Lung (tissue), 12 donors: ENCODE measurements around the gene GLB1L3. TPM values are rescaled to one million over a fixed set of nuclear protein-coding genes. Genes with fewer than 3 reads are reported as not detected.

Experiments used
- ATAC-seq: fragments of 200-7000 bp; cut with Tn5 transposase; one replicate; pipeline ENCODE4 v1.9.1; 2020; ENCODE audit warnings: moderate number of reproducible peaks; ENCODE audit not compliant: insufficient read depth, low FRiP score
- DNase-seq, 3 donors: peaks; one replicate each; pipeline ENCODE4 v3.0.0-alpha.2; 2013 to 2017
- H3K27ac ChIP-seq, 2 donors: one replicate each; pipeline ENCODE4 v1.5.1; 2013; ENCODE audit warnings: mild to moderate bottlenecking in 2 of 2, moderate library complexity in 2 of 2, control low read depth in 1 of 2, inconsistent platforms in 1 of 2, low read depth in 1 of 2, low read length in 1 of 2
- H3K27me3 ChIP-seq, 3 donors: one replicate each; pipeline ENCODE4 v1.5.1; 2013; ENCODE audit warnings: low read length in 2 of 3; ENCODE audit not compliant: control insufficient read depth in 3 of 3, insufficient read depth in 3 of 3
- H3K36me3 ChIP-seq, 4 donors: one replicate each; pipeline ENCODE4 v1.5.1; 2013; ENCODE audit warnings: low read length in 4 of 4, mild to moderate bottlenecking in 1 of 4, moderate library complexity in 1 of 4; ENCODE audit not compliant: control insufficient read depth in 4 of 4, insufficient read depth in 4 of 4
- H3K4me1 ChIP-seq, 5 donors: one replicate each; pipeline ENCODE4 v1.5.1; 2013; ENCODE audit warnings: low read length in 5 of 5, mild to moderate bottlenecking in 2 of 5, moderate library complexity in 1 of 5; ENCODE audit not compliant: control insufficient read depth in 5 of 5, insufficient read depth in 5 of 5
- H3K4me3 ChIP-seq: one replicate; pipeline ENCODE4 v1.5.1; 2013; ENCODE audit warnings: mild to moderate bottlenecking, control low read depth, moderate library complexity
- H3K9ac ChIP-seq, 2 donors: one replicate each; pipeline ENCODE4 v1.5.1; 2013; ENCODE audit warnings: low read length in 2 of 2, control low read depth in 1 of 2; ENCODE audit not compliant: insufficient read depth in 1 of 2
- H3K9me3 ChIP-seq, 4 donors: one replicate each; pipeline ENCODE4 v1.5.1; 2013; ENCODE audit warnings: low read length in 3 of 4, mild to moderate bottlenecking in 1 of 4, moderate library complexity in 1 of 4; ENCODE audit not compliant: control insufficient read depth in 4 of 4, insufficient read depth in 3 of 4
- CTCF ChIP-seq: IDR thresholded peaks from 2 replicates; pipeline ENCODE4 v1.5.1; 2012; ENCODE audit warnings: mild to moderate bottlenecking; ENCODE audit errors: control extremely low read depth, extremely low read depth
- WGBS, 2 donors: extraction: QIAGEN DNeasy Blood & Tissue Kit; methylation state at CpG; one replicate each; pipeline ENCODE4 v1.1.7; 2013; 5-methylcytosine and 5-hydroxymethylcytosine counted together
- polyA plus RNA-seq, 2 donors: library from polyadenylated mRNA; stranded (reverse); fragments of 200-250 nt; gene quantifications; one replicate each; pipeline ENCODE4 v1.2.1, GENCODE V29; 2013
- total RNA-seq, 2 donors: library from RNA; depleted of rRNA in 1 of 2; stranded (reverse); fragments of >200 nt in 1 of 2; gene quantifications; one replicate each; pipeline ENCODE4 v1.2.1, GENCODE V29; 2014 to 2021
- donor health status: control.
- donor health status: control.
- donor health status: Bipolar disorder and iron deficiency.
- donor health status: healthy.
- donor health status: DM: yes; HTN: yes; CAD: no.

GLB1L3 gene
- total and polyA plus RNA-seq, 4 donors = 0.06 to 0.29 (median 0.18) TPM; not detected in 1

DNA sequence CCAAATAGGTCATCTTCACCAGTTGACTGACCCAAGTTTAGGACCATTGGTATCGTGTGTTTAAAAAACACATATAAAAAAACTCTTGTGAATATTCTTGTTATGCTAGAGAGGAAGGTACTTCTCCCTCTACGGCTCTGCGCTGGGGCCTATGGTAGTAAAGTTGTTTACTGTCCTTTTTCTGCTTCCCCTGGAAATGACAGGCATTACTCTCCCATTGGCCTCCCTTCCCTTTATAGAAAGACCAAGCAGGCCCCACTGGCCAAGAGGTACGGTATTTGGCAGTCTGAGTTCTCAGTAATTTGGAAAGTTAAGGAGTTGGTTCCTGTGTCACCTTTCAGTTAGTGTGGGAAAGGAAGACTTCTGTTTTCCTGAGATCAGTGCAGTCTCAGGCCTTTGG, 29.5 kb upstream of the GLB1L3 start:
- Histone ChIP-seq H3K27ac (no peak overlapping the region), H3K9ac (no peak overlapping the region), H3K4me1 (peaks cover 0 to under 1% (median 0%) of the 10 kb centered on the region in 5 donors), H3K27me3 (no peaks in the 10 kb centered on the region), H3K36me3 (peaks cover 24 to 66% (median 40%) of the 10 kb centered on the region in 4 donors), H3K4me3 (no peak overlapping the region), H3K9me3 (no peaks in the 10 kb centered on the region)
- WGBS, 2 donors = 88 to 94% methylated on average over 4 of the region's 4 CpGs
- no peak for TF ChIP-seq CTCF
- no peak for ATAC-seq
- DNase-seq = no peak

DNA sequence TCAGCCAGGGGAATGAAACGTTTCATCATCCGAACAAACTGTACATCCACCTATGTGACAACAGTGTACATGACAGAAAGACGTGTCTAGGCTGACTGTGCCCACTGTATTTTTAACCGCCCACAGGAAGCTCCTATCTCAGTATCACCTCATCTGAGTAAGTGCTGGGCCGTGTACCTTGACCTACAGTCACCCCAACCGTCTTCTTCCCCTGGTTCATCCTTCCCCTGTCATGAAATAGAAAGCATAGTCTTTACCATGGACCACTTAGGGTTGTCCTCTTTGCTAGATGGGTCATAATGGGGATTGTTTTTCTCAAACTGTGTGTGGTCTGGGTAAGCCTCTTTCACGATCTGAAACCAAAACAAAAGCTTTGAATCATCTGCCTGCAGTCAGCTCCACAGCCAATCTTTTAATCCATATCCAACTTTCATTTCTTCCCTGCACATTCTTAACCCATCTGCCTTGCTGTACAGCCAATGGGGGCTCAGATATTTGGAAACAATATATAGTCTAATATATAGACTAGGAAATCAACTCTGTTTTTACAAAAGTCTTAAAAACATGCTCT, 27.2 kb upstream of the GLB1L3 start:
- H3K9me3 ChIP-seq = no peaks in the 10 kb centered on the region
- DNase-seq (no peak), ATAC-seq (no peak)
- H3K27me3 ChIP-seq = no peaks in the 10 kb centered on the region
- H3K9ac ChIP-seq = no peak overlapping the region
- no peak overlapping the region for H3K4me3 ChIP-seq
- no peak for TF ChIP-seq CTCF
- peaks cover 0 to 10% (median 4%) of the 10 kb centered on the region in 5 donors for H3K4me1 ChIP-seq
- WGBS, 2 donors = 67 to 79% methylated on average over 7 of the region's 7 CpGs
- H3K36me3 ChIP-seq = peaks cover 16 to 49% (median 25%) of the 10 kb centered on the region in 4 donors
- no peak overlapping the region for H3K27ac ChIP-seq

- WGBS, 2 donors = 70 to 88% methylated on average over 3 of the region's 3 CpGs
- no peak overlapping the region for H3K27ac ChIP-seq
- H3K36me3 ChIP-seq = peaks cover 16 to 40% (median 23%) of the 10 kb centered on the region in 4 donors
- TF ChIP-seq CTCF = no peak
- H3K27me3 ChIP-seq = no peaks in the 10 kb centered on the region
- H3K4me3 ChIP-seq = no peak overlapping the region
- no peaks in the 10 kb centered on the region for H3K9me3 ChIP-seq
- DNase-seq (no peak), ATAC-seq (no peak)
- H3K9ac ChIP-seq = no peak overlapping the region
- H3K4me1 ChIP-seq = peaks cover 0 to 16% (median 4%) of the 10 kb centered on the region in 5 donors
Observed at GRCh38 chr11:134250246-134250645, 25.9 kb upstream of the GLB1L3 start.

- H3K27ac ChIP-seq = no peak overlapping the region
- 65 to 89% methylated on average over 2 of the region's 2 CpGs for WGBS, 2 donors
- no peak for TF ChIP-seq CTCF
- H3K4me1 ChIP-seq = peaks cover 0 to 16% (median 4%) of the 10 kb centered on the region in 5 donors
- no peaks in the 10 kb centered on the region for H3K9me3 ChIP-seq
- no peak for ATAC-seq
- peaks cover 16 to 36% (median 23%) of the 10 kb centered on the region in 4 donors for H3K36me3 ChIP-seq
- DNase-seq = no peak
- H3K4me3 ChIP-seq = no peak overlapping the region
- H3K9ac ChIP-seq = no peak overlapping the region
- no peaks in the 10 kb centered on the region for H3K27me3 ChIP-seq
Observed at GRCh38 chr11:134250675-134251074, 25.5 kb upstream of the GLB1L3 start.
